Measurements from ENCODE around the gene HIPK1. TPM values are rescaled to one million over a fixed set of nuclear protein-coding genes. Genes with fewer than 3 reads are reported as not detected.

Gene HIPK1
- total and polyA plus RNA-seq, 10 donors, result 7.1 to 92.3 (median 75.5) TPM

DNA sequence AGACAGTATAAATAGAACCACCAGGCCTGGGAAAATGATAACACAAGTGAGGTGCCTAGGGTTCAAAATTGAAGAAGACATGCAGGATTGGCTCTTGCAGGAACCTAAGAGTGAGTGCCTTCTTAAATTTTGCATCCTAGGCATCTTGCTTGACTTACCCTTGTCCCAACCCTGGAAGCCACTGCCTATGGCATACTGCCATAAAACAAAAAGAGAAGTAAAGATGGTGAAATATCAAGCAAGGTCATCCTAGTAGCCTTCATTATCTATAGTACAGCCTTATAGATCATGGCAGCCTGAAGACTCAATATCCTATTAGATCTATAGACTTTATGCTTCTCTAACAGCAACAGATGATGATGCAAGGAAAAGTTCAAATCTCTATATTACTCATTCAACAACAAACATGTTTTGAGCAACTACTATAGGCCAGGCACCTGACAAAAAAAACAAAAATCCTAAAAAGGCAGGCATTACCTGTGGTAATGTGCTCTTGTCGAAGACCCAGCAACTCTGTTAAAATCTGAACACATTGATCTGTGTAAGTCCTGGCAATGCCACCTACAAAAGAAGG, 30.8 kb upstream of the HIPK1 start:
- no peak overlapping the region for H3K4me3 ChIP-seq
- no peak for DNase-seq
- no peaks in the 10 kb centered on the region for H3K27me3 ChIP-seq (replicated peaks in 1 of 7)
- peaks cover 3 to 78% (median 36%) of the 10 kb centered on the region in 6 donors for H3K4me1 ChIP-seq
- H3K9me3 ChIP-seq, result no peaks in the 10 kb centered on the region
- 85 to 95% (median 89%) methylated on average over 1 of the region's 1 CpG for WGBS, 5 donors
- H3K36me3 ChIP-seq, result peaks cover 0 to 95% (median 68%) of the 10 kb centered on the region in 6 donors
- peak overlapping the region in 3 of 8 donors; percentile 18 to 96 (median 43) for H3K27ac ChIP-seq
- intact Hi-C loops (cut with DNase I; ENCODE audit: low total_unique reads), result no loop called here
- TF ChIP-seq, protein P1, sequence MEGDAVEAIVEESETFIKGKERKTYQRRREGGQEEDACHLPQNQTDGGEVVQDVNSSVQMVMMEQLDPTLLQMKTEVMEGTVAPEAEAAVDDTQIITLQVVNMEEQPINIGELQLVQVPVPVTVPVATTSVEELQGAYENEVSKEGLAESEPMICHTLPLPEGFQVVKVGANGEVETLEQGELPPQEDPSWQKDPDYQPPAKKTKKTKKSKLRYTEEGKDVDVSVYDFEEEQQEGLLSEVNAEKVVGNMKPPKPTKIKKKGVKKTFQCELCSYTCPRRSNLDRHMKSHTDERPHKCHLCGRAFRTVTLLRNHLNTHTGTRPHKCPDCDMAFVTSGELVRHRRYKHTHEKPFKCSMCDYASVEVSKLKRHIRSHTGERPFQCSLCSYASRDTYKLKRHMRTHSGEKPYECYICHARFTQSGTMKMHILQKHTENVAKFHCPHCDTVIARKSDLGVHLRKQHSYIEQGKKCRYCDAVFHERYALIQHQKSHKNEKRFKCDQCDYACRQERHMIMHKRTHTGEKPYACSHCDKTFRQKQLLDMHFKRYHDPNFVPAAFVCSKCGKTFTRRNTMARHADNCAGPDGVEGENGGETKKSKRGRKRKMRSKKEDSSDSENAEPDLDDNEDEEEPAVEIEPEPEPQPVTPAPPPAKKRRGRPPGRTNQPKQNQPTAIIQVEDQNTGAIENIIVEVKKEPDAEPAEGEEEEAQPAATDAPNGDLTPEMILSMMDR (IDR thresholded peaks at IDR 0.05 in 8 of 11, conservative IDR thresholded peaks at IDR 0.05 in 3 of 11), result no peak
- TF ChIP-seq POLR2AphosphoS5 (IDR thresholded peaks at IDR 0.05), result no peak
- no peak for TF ChIP-seq POLR2A (IDR thresholded peaks at IDR 0.05)

DNA sequence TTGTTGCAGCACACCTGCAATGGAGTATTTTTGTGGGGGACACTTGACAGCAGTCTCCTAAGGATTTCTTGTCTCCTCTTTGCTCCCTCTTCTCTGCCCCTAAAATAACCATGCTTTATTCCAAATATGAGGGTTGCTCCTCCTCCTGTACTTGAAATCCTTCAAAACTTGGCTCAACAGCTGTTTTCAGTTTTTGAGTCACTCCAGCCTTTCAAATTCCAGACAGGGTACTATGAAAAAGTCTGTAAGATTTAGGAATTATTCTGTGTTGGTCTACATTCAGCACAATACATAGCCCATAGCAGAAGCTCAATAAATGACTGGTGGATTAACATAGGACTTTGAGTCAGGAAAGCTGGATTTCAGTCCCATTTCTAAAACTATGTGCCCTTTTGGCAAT, 30.0 kb upstream of the HIPK1 start:
- intact Hi-C loops (cut with DNase I; ENCODE audit: low total_unique reads), result no loop called here
- Histone ChIP-seq H3K27me3 (replicated peaks in 1 of 7) (no peaks in the 10 kb centered on the region), H3K4me3 (no peak overlapping the region), H3K9me3 (no peaks in the 10 kb centered on the region), H3K27ac (peak overlapping the region in 3 of 8 donors; percentile 16 to 96 (median 94)), H3K36me3 (peaks cover 0 to 87% (median 65%) of the 10 kb centered on the region in 6 donors), H3K4me1 (peaks cover 10 to 84% (median 44%) of the 10 kb centered on the region in 6 donors)
- TF ChIP-seq POLR2AphosphoS5 (IDR thresholded peaks at IDR 0.05) (no peak), POLR2A (IDR thresholded peaks at IDR 0.05) (no peak)
- TF ChIP-seq, protein P1 (IDR thresholded peaks at IDR 0.05 in 8 of 11, conservative IDR thresholded peaks at IDR 0.05 in 3 of 11), result no peak
- no peak for DNase-seq

DNA sequence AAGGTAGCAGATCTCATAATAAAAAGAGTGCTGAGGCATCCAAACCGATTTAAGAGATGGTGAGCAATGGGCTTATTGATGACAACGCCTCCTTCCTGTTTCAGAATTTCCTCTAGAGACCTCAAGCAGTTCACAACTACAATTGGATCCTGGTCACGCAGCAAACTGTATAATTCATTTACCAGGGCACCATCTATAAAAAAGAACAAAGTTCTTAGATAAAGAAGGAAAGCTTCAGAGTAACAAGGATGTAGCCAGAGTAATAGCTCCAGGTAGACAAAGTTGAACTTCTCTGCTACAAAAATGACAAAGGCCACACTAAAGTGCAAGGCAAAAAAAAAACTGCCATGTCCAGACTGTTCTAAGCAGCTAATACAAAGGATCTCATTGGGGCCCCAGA, 27.9 kb upstream of the HIPK1 start:
- WGBS, 5 donors, result 29 to 68% (median 37%) methylated on average over 3 of the region's 3 CpGs
- Histone ChIP-seq H3K36me3 (peaks cover 0 to 66% (median 46%) of the 10 kb centered on the region in 6 donors), H3K4me1 (peaks cover 10 to 92% (median 55%) of the 10 kb centered on the region in 6 donors), H3K27ac (peak overlapping the region in 4 of 8 donors; percentile 15 to 96 (median 74)), H3K27me3 (replicated peaks in 1 of 7) (no peaks in the 10 kb centered on the region), H3K4me3 (peak overlapping the region in 1 of 8 donors; percentile 4), H3K9me3 (no peaks in the 10 kb centered on the region)
- no peak for DNase-seq
- TF ChIP-seq, protein P1 (IDR thresholded peaks at IDR 0.05 in 8 of 11, conservative IDR thresholded peaks at IDR 0.05 in 3 of 11), result no peak
- TF ChIP-seq POLR2AphosphoS5 (IDR thresholded peaks at IDR 0.05) (no peak), POLR2A (IDR thresholded peaks at IDR 0.05) (no peak)
- intact Hi-C loops (cut with DNase I; ENCODE audit: low total_unique reads), result loop anchor here (10.0 kb wide), 1 partner anchor 66 kb away; no protein-coding TSS in a partner anchor

DNA sequence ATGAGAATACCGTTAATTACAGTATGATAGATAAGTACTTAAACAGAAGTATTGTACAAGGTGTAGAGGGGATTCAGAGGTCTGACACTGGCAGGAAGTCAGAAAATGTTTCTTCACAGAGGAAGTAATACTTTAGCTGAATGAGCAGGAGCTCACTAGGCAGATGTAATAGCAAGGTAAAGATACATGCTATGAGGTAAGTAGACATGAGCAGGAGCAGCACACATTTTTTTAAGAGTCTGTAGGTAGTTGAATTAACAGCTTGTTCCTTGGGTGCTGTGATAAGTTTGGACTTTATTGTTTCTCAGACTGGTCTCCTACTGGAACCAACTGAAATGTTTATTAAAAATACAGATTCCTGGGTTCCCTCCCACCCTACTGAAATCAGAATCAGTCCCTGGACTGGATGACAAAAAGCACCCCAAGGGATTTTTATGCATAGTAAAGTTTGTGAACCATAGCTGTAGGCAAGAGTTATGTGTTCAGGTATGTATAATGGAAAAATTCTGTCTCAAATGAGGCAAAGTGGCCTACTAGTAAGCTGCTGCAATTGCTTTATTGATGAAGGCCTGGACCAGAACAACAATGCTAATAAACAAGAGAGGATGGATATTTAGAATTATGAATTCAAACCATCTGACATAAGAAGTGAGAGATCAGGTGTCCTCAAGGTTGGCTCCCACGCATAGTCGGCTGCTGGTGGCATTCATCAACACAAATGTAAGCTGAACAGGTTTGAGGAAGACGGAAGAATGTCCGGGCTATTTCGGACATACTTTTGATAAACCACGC, 25.4 kb upstream of the HIPK1 start:
- TF ChIP-seq, protein P1 (IDR thresholded peaks at IDR 0.05 in 8 of 11, conservative IDR thresholded peaks at IDR 0.05 in 3 of 11), result no peak
- TF ChIP-seq POLR2A (IDR thresholded peaks at IDR 0.05), result no peak
- no peak for TF ChIP-seq POLR2AphosphoS5 (IDR thresholded peaks at IDR 0.05)
- Histone ChIP-seq H3K27me3 (replicated peaks in 1 of 7) (no peaks in the 10 kb centered on the region), H3K4me3 (peak overlapping the region; percentile 64 to 90 (median 74)), H3K9me3 (no peaks in the 10 kb centered on the region), H3K4me1 (peaks cover 12 to 92% (median 55%) of the 10 kb centered on the region in 6 donors), H3K36me3 (peaks cover 1 to 61% (median 30%) of the 10 kb centered on the region in 6 donors), H3K27ac (peak overlapping the region; percentile 87 to 98 (median 92))
- WGBS, 5 donors, result 7 to 15% (median 8%) methylated on average over 7 of the region's 7 CpGs
- intact Hi-C loops (cut with DNase I; ENCODE audit: low total_unique reads), result loop anchor here (10.0 kb wide), 1 partner anchor 69 kb away; no protein-coding TSS in a partner anchor
- no peak for DNase-seq

Measured in spleen (tissue), 11 donors.